Activated naive CD8-positive, alpha-beta T cell treated with anti-CD3 and anti-CD28 coated beads, Interleukin-2, amount 50 U/mL, for 16 hours (primary cell): ENCODE measurements around the gene GNPDA2.
A peak's percentile ranks its signal among the peaks of the same experiment; 100 is the strongest.

Experiments
- DNase-seq: peaks from one replicate; pipeline ENCODE4 v3.0.0-alpha.2; 2020; ENCODE audit warnings: low read depth, low spot score

Gene GNPDA2

GRCh38 chr4:44679060-44679459, 47.3 kb downstream of the GNPDA2 start:
- DNase-seq = no peak

DNA sequence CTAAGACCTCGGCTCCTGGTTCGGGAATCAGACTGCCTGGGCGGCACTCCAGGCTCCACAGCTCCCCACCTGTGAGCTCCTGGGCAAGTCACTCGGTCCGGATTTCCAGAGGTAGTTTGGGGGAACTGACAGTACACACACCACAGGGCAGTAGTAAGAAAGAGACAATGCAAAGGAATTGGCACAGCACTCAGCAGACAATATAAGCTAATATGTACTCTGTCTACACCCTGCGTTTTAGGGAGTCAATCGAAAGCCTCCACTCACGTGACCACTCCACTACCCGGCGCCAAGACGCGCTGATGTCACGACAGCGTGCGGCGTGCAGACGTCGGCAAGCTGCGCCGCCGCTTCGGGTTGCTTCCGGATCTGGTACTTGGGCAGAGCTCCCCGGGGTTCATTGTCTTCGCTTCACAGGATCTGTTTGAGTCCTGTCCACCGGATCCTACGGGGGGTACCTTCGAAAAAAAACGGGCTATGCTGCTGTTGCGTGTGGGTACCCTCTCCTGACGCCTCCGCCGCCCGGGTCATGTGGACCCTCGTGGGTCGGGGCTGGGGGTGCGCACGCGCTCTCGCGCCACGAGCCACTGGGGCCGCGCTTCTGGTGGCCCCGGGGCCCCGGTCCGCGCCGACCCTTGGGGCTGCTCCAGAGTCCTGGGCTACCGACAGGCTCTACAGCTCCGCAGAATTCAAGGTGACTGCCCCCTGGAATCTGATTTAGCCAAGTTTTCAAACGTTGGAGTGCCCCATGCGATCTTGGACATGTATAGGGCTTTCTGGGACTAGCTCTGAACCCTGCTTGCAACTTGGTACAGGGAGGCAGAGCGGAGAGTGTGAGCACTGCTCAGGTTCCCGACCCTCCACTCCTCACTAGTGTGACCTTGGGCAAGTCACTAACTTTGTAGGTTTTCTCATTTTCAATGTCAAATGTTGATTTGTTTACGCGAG, 48.0 kb downstream of the GNPDA2 start, which contains the start of gene GUF1:
TSS of gene GUF1 (plus strand) at position 327 of the 948 bp plus-strand sequence. CDS start at position 530, 203 bp downstream.
- peak; percentile 70 for DNase-seq

GRCh38 chr4:44675366-44675765, 51.0 kb downstream of the GNPDA2 start:
- no peak for DNase-seq

DNA sequence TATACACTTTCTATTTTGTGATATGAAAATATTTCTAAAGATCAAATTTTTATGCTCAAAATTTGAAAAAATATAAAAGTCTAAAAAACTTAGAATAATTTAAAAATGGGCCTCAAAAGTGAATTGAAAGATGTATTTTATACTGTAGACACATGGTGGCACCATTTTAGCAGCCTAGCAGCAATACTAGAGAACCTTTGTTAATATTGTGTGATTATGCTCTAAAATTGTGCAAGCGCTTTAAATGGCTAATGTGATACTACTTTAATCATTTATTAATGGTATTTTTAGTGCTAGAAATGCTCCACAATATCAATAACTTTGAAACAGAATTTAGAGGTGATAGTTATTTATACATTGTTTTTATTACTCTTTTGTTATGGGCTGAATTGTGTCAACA, 51.9 kb downstream of the GNPDA2 start:
- DNase-seq = no peak

- DNase-seq = no peak
Measured at GRCh38 chr4:44671636-44672035, 54.7 kb downstream of the GNPDA2 start.

GRCh38 chr4:44670506-44671199, 55.7 kb downstream of the GNPDA2 start:
- no peak for DNase-seq

- no peak for DNase-seq
Measured at GRCh38 chr4:44668526-44668925, 57.8 kb downstream of the GNPDA2 start.

DNA sequence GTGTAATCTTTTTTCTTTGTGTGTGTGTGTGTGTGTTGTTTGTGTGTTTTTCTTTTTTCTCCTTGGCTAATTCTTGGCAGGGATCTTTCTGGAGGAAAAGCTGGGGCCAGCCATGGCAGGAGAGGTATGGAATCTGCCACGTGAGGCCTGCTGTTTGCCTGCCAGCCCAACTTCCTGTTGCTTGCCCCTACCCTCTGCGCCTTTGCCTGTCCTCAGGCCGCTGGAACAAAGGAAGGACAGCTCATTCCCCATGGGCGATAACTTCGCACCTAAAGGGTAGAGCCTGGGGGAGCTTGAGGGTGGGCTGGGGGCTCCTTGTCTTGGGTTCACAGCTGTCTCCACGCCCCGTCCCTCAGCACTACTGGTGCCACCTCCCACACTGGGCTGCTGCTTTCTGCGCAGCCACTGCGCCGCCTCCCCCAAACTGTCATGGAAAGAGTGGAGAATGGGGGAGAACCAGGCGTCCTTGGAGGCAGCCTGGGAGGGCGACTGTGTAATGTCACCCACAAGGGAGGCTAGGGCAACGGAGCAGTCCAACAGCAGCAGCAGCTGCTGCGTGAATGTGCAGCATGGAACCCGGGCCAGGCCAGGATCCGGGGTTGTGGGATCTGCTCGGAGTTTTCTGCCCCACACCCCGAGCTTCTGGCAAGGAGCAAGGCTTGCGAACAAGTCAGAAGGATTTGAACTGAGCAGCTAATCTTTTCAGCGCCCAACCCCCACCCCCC, 62.7 kb downstream of the GNPDA2 start:
- DNase-seq = no peak

DNA sequence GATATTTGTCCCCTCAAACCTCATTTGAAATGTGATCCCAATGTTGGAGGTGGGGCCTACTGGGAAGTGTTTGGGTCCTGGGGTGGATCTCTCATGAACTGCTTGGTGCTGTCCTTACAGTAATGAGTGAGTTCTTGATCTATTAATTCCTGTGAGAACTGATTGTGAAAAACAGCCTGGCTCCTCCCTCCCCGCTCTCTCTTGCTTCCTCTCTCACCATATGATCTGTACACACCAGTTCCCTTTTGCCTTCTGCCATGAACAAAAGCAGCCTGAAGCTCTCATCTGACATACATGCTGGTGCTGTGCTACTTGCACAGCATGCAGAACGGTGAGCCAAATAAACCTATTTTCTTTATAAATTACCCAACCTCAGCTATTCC, 63.7 kb downstream of the GNPDA2 start:
- DNase-seq = no peak

DNA sequence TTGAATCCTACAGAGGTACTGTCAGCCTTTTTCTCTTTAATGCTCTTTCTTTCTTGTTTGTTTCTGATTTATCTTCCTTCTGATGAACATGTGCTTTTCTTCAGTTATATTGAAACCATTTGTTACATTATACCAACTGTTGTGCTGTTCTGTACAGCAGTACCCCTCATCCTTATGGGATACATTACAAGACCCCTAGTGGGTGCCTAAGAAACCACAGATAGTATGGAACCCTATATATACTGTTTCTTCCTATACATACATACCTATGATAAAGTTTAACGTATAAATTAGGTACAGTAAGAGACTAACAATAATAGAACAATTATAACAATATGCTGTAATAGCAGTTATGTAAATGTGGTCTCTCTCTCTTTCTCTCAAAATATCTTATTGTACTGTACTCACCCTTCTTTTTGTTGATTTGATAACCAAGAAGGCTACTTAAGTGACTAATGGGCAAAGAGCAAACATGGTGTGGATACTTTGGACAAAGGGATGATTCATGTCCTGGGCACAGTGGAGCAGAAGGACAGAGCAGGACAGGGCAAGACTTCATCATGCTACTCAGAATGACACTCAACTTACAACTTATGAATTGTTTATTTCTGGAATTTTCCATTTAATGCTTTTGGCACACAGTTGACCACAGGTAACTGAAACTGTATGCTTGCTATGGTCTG, 64.3 kb downstream of the GNPDA2 start:
- no peak for DNase-seq

- DNase-seq = no peak
Measured at GRCh38 chr4:44660396-44660795, 66.0 kb downstream of the GNPDA2 start.

DNA sequence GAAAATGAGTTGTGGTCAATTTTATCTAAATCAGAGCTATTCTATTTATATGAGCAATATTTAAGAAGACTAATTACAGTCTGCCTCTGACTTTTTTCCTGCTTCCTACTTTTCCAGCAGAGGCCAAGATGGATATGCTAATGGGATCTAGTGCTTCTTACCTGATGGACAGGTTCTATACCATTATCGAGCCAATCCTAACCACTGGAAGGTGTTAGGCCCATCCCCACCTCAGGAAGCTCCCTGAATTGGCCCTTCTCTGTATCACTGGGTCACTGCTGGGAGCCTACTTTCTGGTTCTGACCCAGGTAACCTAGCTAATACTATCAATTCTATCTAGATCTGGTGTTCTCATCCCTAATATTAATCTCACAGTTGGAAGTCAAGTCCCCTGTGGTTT, 74.4 kb downstream of the GNPDA2 start:
- no peak for DNase-seq
